CD4-positive, alpha-beta T cell treated with Interleukin-17A for 4 hours (primary cell): ENCODE results near the gene HEPHL1.
"Not testable (repeated sequence)": the region's sequence is repeated elsewhere in the genome, so short reads cannot be mapped to it uniquely, and the experiment has no call there.

Experiments
- DNase-seq: peaks from one replicate; pipeline ENCODE4 v3.0.0-alpha.2; 2020; ENCODE audit warnings: mixed read lengths

HEPHL1 gene, protein sequence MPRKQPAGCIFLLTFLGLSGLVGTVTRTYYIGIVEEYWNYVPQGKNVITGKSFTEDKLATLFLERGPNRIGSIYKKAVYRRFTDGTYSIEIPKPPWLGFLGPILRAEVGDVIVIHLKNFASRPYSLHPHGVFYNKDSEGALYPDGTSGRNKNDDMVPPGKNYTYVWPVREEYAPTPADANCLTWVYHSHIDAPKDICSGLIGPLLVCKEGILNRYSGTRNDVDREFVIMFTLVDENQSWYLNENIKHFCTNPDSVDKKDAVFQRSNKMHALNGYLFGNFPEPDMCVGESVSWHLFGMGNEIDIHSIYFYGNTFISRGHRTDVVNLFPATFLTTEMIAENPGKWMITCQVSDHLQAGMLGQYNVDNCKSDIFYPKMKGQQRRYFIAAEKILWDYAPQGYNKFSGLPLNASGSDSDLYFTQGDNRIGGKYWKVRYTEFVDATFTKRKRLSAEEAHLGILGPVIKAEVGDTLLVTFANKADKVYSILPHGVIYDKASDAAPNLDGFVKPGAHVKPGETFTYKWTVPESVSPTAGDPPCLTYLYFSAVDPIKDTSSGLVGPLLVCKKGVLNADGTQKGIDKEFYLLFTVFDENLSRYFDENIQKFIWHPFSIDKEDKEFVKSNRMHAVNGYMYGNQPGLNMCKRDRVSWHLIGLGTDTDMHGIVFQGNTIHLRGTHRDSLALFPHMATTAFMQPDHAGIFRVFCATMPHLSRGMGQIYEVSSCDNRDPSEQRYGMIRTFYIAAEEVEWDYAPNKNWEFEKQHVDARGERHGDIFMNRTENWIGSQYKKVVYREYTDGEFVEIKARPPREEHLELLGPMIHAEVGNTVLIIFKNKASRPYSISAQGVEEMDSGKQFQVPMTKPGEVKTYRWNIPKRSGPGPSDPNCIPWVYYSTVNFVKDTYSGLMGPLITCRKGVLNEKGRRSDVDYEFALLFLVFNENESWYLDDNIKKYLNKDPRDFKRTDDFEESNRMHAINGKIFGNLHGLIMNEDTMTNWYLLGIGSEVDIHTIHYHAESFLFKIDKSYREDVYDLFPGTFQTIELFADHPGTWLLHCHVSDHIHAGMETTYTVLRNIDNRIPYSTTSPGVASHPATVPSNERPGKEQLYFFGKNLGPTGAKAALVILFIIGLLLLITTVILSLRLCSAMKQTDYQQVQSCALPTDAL

DNA sequence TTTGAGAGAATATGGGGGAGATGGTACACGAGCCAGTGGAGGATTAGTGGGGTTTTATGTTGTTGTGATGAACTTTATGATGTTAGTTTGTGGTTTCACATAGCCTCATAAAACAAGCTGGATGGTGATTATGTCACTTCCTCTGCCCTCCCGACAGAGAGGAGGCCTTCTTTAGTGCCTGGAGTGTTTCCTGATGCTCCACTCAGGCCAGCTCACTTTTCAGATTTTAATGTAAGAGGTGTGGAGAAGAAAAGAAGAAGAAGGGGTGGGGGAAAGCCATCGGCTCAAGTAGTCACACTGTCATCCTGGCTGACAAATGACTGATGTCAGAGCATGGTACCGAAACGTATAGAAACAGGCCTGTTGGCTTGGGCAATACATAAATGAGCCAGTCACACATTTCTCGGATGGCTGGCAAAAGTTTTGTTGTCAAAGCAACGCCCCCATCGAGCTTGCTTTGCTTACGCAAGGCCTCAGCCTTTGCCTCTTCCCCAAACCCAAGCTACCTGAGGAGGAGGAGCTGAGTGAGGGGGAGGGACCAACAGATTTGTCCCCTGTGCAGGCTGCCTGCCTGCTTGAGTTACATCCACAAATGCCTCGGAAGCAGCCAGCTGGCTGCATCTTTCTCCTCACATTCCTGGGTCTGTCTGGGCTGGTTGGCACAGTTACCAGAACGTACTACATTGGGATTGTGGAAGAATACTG is at the start of gene HEPHL1:
HEPHL1 (plus strand) TSS at position 578 of the 705 bp plus-strand sequence; CDS start at position 593, 15 bp downstream.
- no peak for DNase-seq

DNA sequence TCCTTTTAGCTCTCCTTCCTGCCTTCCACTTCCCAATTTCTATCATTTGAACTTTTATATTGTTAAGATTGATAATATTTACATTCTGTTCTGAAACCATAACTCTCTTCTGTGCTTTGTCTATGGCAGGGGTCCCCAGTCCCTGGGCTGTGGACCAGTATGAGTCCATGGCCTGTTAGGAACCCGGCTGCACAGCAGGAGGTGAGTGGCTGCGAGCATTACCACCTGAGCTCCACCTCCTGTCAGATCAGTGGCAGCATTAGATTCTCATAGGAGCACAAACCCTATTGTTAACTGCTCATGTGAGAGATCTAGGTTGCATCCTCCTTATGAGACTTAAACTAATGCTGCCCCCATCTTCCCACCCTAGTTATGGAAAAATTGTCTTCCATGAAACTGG is 48.4 kb upstream of the HEPHL1 start:
- DNase-seq: no peak

DNA sequence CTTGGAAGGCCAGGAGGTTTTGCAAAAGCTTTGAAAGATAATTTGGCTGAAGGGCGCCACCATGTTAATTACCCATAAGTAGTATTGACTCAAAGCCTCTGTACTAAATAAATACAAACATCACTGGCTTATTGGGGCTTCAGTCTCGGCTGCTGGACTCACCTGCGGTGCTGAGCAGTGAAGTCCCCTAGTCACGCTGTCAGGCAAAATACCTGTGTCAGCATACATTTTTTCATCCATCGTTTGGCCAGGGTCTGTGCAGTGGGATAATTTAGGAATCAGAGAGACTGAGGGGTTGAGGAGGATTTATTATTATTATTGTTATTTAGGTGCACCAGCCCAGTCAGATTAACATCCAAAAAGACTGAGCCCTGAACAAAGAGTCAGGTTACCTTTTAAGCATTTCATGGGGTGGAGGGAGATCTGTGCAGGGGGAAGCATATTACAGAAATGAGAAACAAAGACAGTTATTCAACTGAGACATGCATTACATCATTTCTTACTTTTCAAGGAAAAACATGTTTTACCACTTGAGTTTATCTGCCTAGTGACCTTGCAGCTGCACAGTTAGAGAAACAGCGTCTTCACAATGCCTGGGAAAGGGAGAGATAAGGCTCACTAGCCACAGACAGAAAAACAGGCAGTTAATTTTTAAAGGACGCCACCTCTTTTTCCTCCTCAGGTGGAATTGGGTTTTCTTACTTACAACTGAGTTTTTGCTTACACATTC is 47.7 kb upstream of the HEPHL1 start:
- not testable (repeated sequence) for DNase-seq

DNA sequence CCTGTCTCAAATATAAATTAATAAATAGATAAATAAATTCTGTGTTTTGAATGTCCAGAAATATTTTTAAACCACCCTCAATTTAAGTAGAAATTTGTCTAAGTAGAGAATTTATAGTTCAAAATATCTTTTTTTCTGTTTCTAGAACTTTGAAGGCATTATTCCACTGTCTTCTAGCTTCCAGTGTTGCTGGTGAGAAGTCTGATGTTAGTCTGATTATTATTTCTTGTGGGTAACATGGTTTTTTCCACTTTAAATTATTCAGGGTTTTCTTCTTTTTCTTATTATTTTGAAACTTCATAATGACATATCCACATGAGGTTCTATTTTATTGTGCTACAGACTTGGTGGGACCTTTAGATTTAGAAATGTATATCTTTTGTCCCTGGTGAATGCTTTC is 46.4 kb upstream of the HEPHL1 start:
- DNase-seq: no peak

DNA sequence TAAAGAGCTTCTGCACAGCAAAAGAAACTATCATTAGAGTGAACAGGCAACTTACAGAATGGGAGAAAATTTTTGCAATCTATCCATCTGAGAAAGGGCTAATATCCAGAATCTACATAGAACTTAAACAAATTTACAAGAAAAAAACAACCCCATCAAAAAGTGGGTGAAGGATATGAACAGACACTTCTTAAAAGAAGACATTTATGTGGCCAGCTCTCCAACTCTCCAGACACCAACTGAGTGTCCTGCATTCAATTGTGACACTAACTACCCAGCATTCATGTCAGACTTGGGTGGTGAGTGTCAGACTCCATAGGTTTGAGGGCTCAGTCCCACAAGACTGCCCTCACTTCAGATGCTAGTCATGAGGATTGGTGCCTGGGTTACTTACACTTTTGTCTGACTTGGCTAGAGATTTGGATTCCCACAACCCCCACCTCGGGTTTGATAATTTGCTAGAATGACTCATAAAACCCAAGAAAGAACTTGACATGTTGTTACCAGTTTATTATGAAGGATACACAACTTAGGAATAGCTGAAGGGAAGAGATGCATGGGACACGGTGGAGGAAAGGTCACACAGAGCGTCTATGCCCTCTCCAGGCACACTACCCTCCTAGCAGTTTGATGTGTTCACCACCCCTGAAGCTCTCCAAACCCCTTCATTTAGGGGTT is 44.4 kb upstream of the HEPHL1 start:
- not testable (repeated sequence) for DNase-seq

DNA sequence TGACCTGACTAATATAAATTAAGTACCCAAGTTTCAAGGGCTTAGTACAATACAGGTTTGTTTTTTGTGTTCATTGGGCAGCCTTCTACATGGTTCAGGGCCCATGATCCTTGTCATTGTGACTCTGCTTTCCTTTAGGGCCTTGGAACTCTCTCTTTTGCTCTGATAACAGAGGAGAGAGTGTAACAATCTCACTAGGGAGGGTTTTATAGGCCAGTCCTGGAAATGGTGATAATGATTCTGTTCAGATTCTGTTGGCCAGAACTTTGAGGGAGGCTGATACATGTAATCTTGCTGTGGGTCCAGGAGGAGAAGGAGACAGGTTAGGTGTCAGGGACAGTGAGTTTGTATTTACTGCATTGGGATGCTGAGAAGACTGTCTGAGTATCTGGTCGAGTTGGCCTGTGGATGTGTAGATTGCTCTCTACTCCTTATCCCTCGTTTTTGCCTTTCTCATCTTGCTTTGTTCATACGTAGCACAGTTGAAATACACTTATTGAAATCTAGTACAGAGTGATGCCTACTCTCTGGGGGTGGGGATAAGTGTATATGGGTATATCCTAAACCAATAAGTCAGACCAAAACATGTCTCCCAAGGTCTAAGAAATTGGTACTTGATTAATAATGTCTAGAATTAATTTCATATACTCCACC is 37.5 kb upstream of the HEPHL1 start:
- DNase-seq: no peak

DNA sequence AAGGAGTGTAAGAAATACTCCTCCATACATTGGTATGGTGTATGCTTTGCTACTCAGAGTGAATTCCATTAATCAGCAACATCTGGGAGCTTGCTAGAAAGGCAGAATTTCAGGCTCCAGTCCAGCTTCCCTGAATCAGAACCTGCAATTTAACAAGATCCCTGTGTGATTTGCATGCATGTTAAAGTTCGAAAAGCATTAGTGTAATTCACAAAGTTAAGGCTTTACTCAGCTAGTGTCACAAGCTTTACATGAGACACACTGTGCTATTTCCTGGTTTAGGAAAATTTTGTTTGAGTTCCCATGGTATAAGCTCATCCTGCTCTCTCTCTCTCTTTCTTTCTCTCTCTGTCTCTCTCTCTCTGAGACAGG is 37.0 kb upstream of the HEPHL1 start:
- no peak for DNase-seq

DNA sequence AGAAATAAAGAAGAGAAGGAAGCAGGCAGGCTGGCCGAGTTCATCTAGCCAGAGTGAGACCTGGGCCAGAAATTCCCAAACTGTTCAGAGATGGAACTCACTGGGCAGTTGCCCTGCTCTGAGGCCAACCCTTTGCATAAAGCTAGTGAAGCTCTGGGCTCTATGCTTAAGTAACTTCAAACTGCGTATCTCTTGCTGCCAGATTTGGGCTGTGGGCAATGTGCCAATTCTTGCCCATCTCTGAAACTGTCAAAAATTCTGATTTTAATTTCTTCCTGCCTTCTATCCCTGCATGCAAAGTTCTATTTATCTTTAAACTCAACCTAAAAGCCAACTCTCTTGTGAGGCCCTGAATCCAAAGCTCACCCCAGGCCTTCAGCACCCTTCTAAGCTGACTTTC is 36.2 kb upstream of the HEPHL1 start:
- DNase-seq: no peak

DNA sequence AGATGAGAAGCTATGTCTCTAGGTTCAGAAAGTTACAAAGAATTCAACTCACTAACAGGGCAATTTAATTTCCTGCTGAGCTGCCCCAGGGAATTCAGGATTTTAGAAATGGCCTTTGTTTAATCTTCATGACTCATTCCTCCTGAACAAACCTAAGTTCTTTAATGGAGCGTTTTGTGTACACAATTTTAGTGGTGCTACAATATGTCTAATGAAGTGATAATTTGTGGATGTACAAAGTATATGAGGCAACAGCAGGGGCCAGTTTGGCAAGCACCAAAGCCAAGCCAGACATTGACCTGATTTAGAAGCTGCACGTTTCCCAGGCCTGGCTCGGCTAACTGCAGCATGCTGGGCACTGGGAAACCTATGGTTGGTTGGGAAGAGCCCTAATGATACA is 34.4 kb upstream of the HEPHL1 start:
- DNase-seq: no peak

DNA sequence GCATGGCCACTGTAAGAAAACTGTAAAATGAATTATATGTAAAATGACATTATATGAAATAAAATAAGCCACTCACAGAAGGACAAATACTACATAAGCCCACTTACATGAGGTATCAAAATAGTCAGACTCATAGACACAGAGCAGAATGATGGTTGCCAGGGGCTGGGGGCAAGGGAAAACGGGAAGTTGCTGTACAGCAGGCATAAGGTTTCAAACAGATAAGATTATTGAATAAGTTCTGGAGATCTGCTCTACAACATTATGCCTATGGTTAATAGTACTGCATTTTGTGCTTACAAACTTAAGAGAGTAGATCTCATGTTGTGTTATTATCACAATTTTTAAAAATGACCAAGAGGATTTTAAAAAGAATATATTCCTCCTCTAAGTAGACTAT is 32.7 kb upstream of the HEPHL1 start:
- no peak for DNase-seq

DNA sequence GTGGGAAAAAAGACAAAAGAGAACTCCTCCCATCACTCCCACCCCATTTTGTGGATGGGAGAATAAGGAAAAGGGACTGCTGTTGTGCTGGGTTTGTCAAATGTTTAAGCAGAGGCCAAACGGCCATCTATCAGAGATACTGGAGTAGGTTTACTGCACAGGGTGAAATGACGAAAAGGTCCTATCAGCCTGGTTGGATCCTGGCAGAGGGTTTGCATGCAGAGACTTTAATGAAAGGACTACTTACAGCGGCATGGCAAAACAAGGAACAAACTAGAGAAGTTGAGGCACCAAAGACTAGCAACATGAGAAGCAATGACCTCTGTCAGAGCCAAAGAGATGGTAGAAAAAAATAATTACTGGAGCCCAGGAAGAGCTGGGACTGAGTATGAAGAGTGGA is 32.2 kb upstream of the HEPHL1 start:
- DNase-seq: no peak

DNA sequence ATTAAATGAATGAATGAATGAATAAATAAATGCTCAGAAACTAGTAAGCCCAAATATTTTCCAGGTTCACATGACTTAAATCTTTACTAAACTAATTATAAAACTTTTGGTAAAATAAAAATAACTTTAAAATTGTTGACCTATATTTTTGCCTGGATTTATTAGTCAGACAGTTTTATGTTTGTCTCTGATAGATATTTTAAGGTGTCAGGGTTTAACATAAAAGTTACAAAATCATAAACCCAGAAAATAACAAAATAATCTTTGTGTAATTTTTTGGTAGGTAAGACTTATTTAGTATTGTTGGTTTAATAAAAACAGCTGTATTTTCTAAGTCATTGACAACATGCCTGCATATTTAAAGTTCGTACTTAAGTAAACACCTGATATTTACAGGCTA is 27.4 kb upstream of the HEPHL1 start:
- DNase-seq: no peak

DNA sequence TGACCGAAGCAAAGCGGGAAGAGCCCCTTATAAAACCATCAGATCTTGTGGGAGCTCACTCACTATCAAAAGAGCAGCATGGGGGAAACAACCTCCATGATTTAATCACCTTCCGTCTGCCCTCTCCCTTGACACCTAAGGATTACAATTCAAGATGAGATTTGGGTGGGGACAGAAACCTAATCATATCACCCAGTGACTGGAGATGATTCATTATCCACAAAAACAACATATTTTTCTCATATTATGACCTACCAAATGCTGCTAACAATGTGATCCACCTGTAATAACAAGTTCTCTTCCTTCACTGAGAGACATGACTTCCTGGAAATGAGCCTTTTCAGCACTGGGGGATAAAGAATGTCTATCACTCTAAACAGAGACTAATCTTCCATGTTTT is 23.4 kb upstream of the HEPHL1 start:
- no peak for DNase-seq

DNA sequence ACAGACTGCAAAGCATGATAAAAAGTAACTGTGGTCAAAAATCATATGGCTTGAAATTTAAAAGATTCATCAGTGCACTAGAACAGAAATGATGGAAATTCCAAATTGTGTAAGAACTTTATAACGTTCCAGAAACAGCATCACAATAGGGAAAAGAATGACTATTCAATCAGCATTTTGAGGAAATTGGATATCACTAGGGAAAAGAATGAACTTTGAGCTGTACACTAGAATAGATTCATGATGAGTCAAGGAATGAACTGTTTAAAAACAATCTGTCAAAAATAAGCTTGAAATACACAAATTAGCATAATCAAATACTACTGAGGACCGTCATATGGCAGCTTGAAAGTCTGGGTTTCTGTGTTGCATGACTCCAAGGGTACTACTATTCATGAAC is 20.5 kb upstream of the HEPHL1 start:
- no peak for DNase-seq

DNA sequence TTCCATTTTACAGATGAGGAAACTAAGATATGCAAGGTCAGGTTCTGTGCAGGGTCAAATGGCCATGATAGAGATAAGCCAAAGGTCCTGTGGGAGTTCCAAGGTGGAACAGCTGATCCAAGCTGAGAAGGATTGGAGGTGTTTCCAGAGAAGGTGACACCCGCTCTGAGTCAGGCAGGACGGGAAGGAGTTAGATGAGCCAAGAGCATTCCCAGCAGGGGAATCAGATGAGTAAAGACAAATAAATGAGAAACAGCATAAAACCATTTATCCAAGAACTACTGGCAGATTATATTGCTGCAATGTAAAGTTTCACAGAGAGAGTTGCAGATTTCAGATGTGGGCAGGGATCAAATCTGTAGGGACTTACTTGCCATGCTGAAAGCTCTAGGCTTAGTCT is 18.9 kb upstream of the HEPHL1 start:
- no peak for DNase-seq

DNA sequence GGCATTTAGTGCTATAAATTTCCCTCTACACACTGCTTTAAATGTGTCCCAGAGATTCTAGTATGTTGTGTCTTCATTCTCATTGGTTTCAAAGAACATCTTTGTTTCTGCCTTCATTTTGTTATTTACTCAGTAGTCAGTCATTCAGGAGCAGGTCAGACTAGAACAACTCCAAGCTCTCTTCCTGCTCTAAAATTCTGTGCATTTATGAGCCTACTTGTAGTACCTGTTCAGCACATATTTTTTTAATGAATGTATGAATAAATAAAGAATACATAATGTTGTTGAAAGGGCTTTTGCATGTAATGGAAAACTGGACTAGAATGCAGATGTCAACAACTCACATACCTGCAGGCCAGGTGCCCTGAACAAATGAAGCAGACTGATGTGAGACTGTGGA is 13.7 kb upstream of the HEPHL1 start:
- no peak for DNase-seq

DNA sequence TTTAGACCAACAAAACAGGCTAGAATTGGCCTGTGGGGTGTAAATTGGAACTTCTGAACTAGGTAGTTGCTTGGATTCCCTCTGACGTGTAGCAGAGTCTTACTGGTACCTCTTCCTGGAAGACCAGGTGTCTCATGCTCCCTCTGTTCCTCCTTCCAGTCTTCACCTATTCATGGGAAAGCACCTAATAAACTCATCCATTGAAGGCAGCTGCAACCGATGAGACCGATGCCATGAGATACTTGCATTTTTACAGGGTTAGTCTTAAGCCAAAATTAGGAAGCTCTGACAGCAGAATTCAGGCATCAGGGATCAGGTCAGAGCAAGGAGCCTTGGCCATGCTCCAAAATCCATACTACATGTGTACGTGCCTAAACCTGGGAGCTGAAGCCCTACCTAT is 13.2 kb upstream of the HEPHL1 start:
- no peak for DNase-seq

DNA sequence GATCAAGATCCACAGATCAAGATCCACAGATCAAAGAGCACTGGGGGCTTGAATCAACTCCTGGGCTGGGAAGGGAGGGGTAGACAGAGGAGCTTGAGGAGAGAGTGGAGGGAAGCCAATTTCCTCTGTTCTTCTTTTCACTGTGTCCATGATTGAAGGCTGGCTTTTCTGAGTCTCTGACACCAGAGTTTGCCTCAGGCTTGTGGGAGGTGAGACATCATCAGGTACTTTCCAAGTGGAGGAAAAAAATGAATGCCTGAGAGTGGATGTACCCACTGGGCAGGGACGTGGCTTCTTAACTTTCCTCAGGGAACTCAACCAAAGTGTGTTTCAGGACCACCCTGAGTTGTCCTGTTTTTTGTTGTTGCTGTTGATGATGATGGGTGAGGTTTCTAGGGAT is 11.0 kb upstream of the HEPHL1 start:
- DNase-seq: no peak

DNA sequence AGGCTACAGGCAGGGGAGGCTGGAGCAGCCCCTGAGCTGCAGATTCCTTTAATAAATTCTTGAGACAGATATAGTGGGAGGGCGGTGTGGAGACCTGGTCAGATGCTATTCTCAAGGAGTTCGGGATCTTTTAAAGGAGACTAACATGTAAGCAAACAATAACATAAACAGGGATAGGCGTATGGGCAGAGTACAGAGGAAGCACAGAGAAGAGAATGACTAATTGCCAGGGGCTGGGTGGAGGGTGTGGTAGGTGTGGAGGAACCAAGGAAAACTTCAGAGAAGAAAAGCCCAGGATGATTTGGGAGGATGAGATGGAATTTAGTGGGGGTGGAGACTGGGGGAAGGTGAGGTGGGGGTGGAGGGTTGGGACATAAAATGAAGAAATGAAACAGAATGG is 9.7 kb upstream of the HEPHL1 start:
- DNase-seq: no peak

DNA sequence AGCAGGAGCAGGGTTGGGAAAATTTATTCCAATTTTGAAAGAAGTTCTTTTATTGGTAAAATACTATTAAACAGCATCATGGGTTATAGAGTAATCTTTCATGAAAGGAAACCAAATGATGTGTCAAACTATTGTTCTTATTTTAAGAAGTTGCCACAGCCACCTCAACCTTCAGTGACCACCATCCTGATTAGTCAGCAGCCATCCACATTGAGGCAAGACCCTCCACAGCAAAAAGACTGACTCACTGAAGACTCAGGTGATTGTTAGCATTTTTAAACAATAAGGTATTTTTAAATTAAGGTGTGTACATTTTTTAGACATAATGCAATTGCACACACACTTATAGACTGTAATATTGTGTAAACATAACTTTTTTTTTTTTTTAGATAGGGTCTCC is 3.7 kb upstream of the HEPHL1 start:
- DNase-seq: no peak

DNA sequence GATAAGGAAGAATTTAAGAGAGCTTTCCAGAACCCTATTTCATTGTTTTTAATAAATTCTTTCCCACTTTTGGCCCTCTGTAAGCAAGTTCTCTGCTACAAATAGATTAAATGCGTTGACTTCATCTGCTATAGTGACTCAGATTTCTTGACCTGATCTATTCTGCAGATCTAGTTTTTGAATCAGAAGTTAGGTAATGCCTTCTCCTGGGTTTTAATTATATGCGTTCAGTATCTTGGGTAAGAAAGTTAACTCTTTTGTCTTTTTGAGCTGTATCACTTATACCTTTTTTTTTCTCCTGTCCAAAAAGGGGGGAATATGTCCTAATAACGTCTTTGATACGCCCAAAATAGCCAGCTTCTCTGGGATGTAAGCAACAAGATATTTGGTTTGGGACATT is 2.4 kb upstream of the HEPHL1 start:
- no peak for DNase-seq
